Thymus (tissue), 11 donors: ENCODE results near the gene ATG5. TPM values are rescaled to one million over a fixed set of nuclear protein-coding genes. Genes with fewer than 3 reads are reported as not detected.
"Not testable (repeated sequence)": the region's sequence is repeated elsewhere in the genome, so short reads cannot be mapped to it uniquely, and the experiment has no call there.

Source experiments
- DNase-seq, 9 donors: peaks; one replicate each; pipeline ENCODE4 v3.0.0-alpha.2; 2013; ENCODE audit warnings: low spot score in 9 of 9, low read depth in 6 of 9, missing footprints in 1 of 9
- H3K27ac ChIP-seq, 2 donors: one replicate each; pipeline ENCODE4 v1.5.1; 2013; ENCODE audit warnings: control low read depth in 1 of 2, low read depth in 1 of 2, low read length in 1 of 2, mild to moderate bottlenecking in 1 of 2, moderate library complexity in 1 of 2
- H3K27me3 ChIP-seq, 2 donors: one replicate each; pipeline ENCODE4 v1.5.1; 2013; ENCODE audit warnings: low read length in 1 of 2; ENCODE audit not compliant: control insufficient read depth in 2 of 2, insufficient read depth in 1 of 2
- H3K36me3 ChIP-seq, 2 donors: one replicate each; pipeline ENCODE4 v1.5.1; 2013; ENCODE audit warnings: low read length in 1 of 2, mild to moderate bottlenecking in 1 of 2, moderate library complexity in 1 of 2; ENCODE audit not compliant: control insufficient read depth in 2 of 2, insufficient read depth in 2 of 2
- H3K4me1 ChIP-seq, 2 donors: one replicate each; pipeline ENCODE4 v1.5.1; 2013; ENCODE audit warnings: low read length in 2 of 2; ENCODE audit not compliant: control insufficient read depth in 2 of 2, insufficient read depth in 2 of 2
- H3K4me3 ChIP-seq, 2 donors: one replicate each; pipeline ENCODE4 v1.5.1; 2013; ENCODE audit warnings: low read length in 2 of 2, control low read depth in 1 of 2, mild to moderate bottlenecking in 1 of 2
- H3K9me3 ChIP-seq, 2 donors: one replicate each; pipeline ENCODE4 v1.5.1; 2013; ENCODE audit warnings: low read length in 1 of 2, mild to moderate bottlenecking in 1 of 2; ENCODE audit not compliant: control insufficient read depth in 2 of 2, insufficient read depth in 1 of 2
- WGBS: extraction: QIAGEN DNeasy Blood & Tissue Kit; methylation state at CpG from one replicate; pipeline ENCODE4 v1.1.7; 2013; 5-methylcytosine and 5-hydroxymethylcytosine counted together
- polyA plus RNA-seq: library from polyadenylated mRNA; stranded (reverse); fragments of 200-250 nt; gene quantifications from one replicate; pipeline ENCODE4 v1.2.3, GENCODE V29; 2013
- total RNA-seq: library from RNA; stranded (reverse); fragments of 120-200 nt; gene quantifications from one replicate; pipeline ENCODE4 v1.2.4, GENCODE V29; 2013
- donor health status: healthy.

Gene ATG5
- total and polyA plus RNA-seq, 2 donors: 25.2 to 36.1 TPM

GRCh38 chr6:106256201-106256968 lies 69.2 kb downstream of the ATG5 start:
- WGBS: over 99% methylated on average over 4 of the region's 4 CpGs
- no peak for DNase-seq
- Histone ChIP-seq H3K27me3 (no peaks in the 10 kb centered on the region), H3K4me3 (no peak overlapping the region), H3K36me3 (no peaks in the 10 kb centered on the region), H3K27ac (no peak overlapping the region), H3K9me3 (no peaks in the 10 kb centered on the region), H3K4me1 (no peaks in the 10 kb centered on the region)

- H3K27ac ChIP-seq: no peak overlapping the region
- H3K27me3 ChIP-seq: no peaks in the 10 kb centered on the region
- WGBS: 98% methylated on average over 3 of the region's 3 CpGs
Measured at GRCh38 chr6:106255306-106255705, 70.3 kb downstream of the ATG5 start.

DNA sequence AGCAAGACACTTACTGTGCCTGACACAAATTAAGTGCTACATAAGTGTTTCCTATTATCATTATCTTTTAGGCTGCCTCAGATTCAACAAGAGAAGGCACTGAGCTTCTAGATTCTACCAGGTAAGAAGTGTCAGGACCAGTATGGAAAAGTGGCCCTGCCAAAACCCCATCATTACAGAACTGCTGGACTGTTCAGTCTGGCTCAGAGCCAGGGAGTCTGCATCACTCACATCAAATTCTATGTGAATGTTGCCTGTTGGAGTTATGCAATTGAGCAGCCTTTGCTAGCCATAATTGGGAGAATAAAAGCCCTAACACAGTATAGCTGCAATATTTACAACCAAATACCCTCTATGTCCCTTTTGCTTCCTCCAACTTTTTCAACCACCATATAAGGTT lies 70.9 kb downstream of the ATG5 start:
- DNase-seq: no peak
- Histone ChIP-seq H3K4me3 (no peak overlapping the region), H3K4me1 (no peaks in the 10 kb centered on the region), H3K9me3 (no peaks in the 10 kb centered on the region), H3K27me3 (no peaks in the 10 kb centered on the region), H3K36me3 (no peaks in the 10 kb centered on the region), H3K27ac (no peak overlapping the region)

More at GRCh38 chr6:106255306-106255705, 70.3 kb downstream of the ATG5 start:
- no peaks in the 10 kb centered on the region for H3K9me3 ChIP-seq
- no peaks in the 10 kb centered on the region for H3K4me1 ChIP-seq
- H3K36me3 ChIP-seq: no peaks in the 10 kb centered on the region
- no peak for DNase-seq
- H3K4me3 ChIP-seq: no peak overlapping the region

- Histone ChIP-seq H3K27me3 (no peaks in the 10 kb centered on the region), H3K36me3 (no peaks in the 10 kb centered on the region), H3K27ac (no peak overlapping the region), H3K4me1 (no peaks in the 10 kb centered on the region), H3K4me3 (no peak overlapping the region), H3K9me3 (no peaks in the 10 kb centered on the region)
- no peak for DNase-seq
- 98% methylated on average over 1 of the region's 1 CpG for WGBS
Measured at GRCh38 chr6:106253731-106254130, 71.8 kb downstream of the ATG5 start.

- no peak for DNase-seq
- no peaks in the 10 kb centered on the region for H3K9me3 ChIP-seq
- no peak overlapping the region for H3K27ac ChIP-seq
Measured at GRCh38 chr6:106253172-106253571, 72.4 kb downstream of the ATG5 start.

DNA sequence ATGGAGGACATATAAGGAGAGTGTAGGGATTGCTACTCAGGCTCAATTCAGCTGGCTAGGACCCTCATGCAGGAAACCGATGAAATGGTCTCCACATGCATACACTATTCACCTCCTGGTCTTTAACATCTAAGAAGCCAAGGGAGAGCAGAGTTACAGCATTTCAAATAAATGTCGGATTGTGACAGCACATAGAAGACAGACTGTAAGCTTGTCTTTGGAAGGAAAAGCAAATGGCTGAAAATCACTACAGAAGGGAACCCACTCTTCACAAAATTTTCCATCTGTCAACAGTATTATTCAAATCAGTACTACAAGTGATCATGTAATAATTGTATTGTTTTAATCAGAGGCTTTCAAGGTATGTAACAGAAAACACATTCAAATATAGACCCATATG lies 72.9 kb downstream of the ATG5 start:
- Histone ChIP-seq H3K9me3 (no peaks in the 10 kb centered on the region), H3K4me1 (no peaks in the 10 kb centered on the region), H3K4me3 (no peak overlapping the region), H3K27ac (no peak overlapping the region), H3K27me3 (no peaks in the 10 kb centered on the region), H3K36me3 (peaks cover 2 to 3% of the 10 kb centered on the region in 2 donors)
- WGBS: 98% methylated on average over 2 of the region's 2 CpGs
- no peak for DNase-seq

More at GRCh38 chr6:106253172-106253571, 72.4 kb downstream of the ATG5 start:
- H3K4me3 ChIP-seq: no peak overlapping the region
- 98% methylated on average over 1 of the region's 1 CpG for WGBS
- no peaks in the 10 kb centered on the region for H3K36me3 ChIP-seq
- no peaks in the 10 kb centered on the region for H3K27me3 ChIP-seq
- H3K4me1 ChIP-seq: no peaks in the 10 kb centered on the region

- DNase-seq: not testable (repeated sequence)
Measured at GRCh38 chr6:106251531-106252255, 73.9 kb downstream of the ATG5 start.

DNA sequence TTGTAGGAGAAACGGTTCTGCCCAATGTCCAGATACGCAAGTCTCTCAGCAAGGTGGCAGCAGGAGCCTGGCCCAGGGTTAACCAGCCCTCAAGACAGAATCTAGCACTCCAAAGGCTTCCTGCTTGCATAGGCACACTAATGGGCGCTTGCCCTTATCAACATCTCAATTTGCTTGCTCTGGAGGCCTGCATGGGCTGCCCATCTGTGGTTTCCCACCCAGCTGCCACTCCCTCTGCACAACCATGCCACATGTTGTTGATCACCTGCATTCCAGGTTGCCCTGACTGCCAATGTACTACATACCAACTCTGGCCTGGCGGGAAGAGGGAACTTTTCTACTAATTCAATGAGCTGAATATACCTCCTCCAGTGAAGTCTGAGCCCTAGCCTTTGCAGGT lies 74.6 kb downstream of the ATG5 start:
- H3K27me3 ChIP-seq: no peaks in the 10 kb centered on the region
- DNase-seq: no peak
- no peak overlapping the region for H3K4me3 ChIP-seq
- H3K4me1 ChIP-seq: no peaks in the 10 kb centered on the region
- H3K27ac ChIP-seq: no peak overlapping the region
- H3K36me3 ChIP-seq: peaks cover 4 to 7% of the 10 kb centered on the region in 2 donors
- 98% methylated on average over 4 of the region's 4 CpGs for WGBS
- no peaks in the 10 kb centered on the region for H3K9me3 ChIP-seq

More at GRCh38 chr6:106251531-106252255, 73.9 kb downstream of the ATG5 start:
- not testable (repeated sequence) for H3K4me3 ChIP-seq, H3K27ac ChIP-seq, H3K27me3 ChIP-seq, H3K36me3 ChIP-seq, H3K9me3 ChIP-seq, H3K4me1 ChIP-seq
- WGBS: 97% methylated on average over 8 of the region's 8 CpGs

DNA sequence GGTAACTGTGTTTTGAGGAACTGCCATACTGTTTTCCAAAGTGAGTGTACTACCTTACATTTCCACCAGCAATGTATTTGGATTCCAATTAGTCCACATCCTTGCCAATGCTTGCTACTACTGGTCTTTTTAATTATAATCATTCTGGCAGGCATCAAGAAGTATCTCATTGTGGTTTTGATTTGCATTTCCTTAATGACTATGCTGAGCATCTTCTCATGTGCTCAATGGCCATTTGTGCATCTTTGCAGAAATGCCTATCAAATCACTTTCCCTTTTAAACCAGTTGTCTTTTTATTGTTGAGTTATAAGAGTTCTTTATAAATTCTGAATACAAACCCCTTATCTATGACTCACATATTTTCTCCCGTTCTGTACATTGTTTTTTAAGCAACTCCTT lies 75.9 kb downstream of the ATG5 start:
- peaks cover 4 to 7% of the 10 kb centered on the region in 2 donors for H3K36me3 ChIP-seq
- no peak for DNase-seq
- H3K27me3 ChIP-seq: no peaks in the 10 kb centered on the region
- H3K27ac ChIP-seq: no peak overlapping the region
- 95% methylated on average over 1 of the region's 1 CpG for WGBS
- no peaks in the 10 kb centered on the region for H3K4me1 ChIP-seq
- H3K4me3 ChIP-seq: no peak overlapping the region
- H3K9me3 ChIP-seq: no peaks in the 10 kb centered on the region
